Right lobe of liver (tissue), 4 donors: ENCODE measurements around the gene KPTN.

Experiments used
- POLR2A ChIP-seq: fragments of 450-650 bp; IDR thresholded peaks from one replicate; pipeline ENCODE4 v1.6.1; 2017; ENCODE audit warnings: antibody characterized with exemption, mild to moderate bottlenecking
- TF ChIP-seq, protein P1 (sequence below), 4 donors: fragments of 200-600 bp in 3 of 4; fragments of 450-650 bp in 1 of 4; IDR thresholded peaks; one replicate each; pipeline versions ENCODE4 v1.5.1 to v1.8.0; 2016 to 2022; ENCODE audit warnings: antibody characterized with exemption in 4 of 4, mild to moderate bottlenecking in 2 of 4
- donor health status: DM: no; HTN: no; CAD: no.
- donor health status: DM: no; HTN: no; CAD: no.
- donor health status: DM: no; HTN: yes; CAD: no.

DNA sequence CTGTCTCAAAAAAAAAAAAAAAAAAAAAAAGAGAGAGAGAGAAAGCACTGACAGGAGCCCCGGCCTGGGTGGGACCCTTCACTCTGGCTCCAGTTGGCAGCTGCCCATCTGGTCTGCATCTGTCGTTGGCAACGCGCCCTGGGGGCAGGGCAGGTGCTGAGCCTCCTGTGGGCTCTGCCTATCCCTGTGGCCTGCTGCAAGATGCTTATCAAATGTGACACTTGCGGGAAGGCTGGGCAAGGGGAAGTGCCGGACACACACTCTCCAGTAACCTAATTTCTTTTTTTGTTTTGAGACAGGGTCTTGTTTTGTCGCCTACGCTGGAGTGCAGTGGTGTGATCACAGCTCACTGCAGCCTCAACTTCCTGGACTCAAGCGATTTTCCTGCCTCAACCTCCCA, 10.7 kb upstream of the KPTN start:
- TF ChIP-seq, protein P1, sequence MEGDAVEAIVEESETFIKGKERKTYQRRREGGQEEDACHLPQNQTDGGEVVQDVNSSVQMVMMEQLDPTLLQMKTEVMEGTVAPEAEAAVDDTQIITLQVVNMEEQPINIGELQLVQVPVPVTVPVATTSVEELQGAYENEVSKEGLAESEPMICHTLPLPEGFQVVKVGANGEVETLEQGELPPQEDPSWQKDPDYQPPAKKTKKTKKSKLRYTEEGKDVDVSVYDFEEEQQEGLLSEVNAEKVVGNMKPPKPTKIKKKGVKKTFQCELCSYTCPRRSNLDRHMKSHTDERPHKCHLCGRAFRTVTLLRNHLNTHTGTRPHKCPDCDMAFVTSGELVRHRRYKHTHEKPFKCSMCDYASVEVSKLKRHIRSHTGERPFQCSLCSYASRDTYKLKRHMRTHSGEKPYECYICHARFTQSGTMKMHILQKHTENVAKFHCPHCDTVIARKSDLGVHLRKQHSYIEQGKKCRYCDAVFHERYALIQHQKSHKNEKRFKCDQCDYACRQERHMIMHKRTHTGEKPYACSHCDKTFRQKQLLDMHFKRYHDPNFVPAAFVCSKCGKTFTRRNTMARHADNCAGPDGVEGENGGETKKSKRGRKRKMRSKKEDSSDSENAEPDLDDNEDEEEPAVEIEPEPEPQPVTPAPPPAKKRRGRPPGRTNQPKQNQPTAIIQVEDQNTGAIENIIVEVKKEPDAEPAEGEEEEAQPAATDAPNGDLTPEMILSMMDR (IDR thresholded peaks at IDR 0.05): no peak
- no peak for TF ChIP-seq POLR2A
